ENCODE results near the gene RNMT. TPM values are rescaled to one million over a fixed set of nuclear protein-coding genes. Genes with fewer than 3 reads are reported as not detected.

Gene RNMT
- polyA plus RNA-seq, 3 donors: 12.9 to 36.4 (median 32.6) TPM

- H3K4me3 Mint-ChIP-seq: no peak overlapping the region
- no peak overlapping the region for H3K4me3 ChIP-seq (replicated peaks in 1 of 3; ENCODE audit: low read depth in 2 of 3, low read length in 3 of 3)
- no peak overlapping the region for H3K4me2 ChIP-seq (replicated peaks; ENCODE audit: extremely low read depth, low read length, poor library complexity, severe bottlenecking)
- no peak overlapping the region for H2AFZ ChIP-seq (ENCODE audit: insufficient read depth, low read depth, low read length, poor library complexity, severe bottlenecking)
- peaks cover 54% of the 10 kb centered on the region for H3K79me2 ChIP-seq (ENCODE audit: insufficient read depth, low read length)
- peaks cover 0 to 10% of the 10 kb centered on the region in 2 donors for H3K36me3 Mint-ChIP-seq
- no peak for DNase-seq
- H4K20me1 ChIP-seq (ENCODE audit: insufficient read depth, low read length): no peaks in the 10 kb centered on the region
- H3K9me3 ChIP-seq (replicated peaks in 1 of 2; ENCODE audit: control insufficient read depth in 1 of 2, insufficient read depth in 1 of 2, low read length in 2 of 2): peaks cover 4 to 8% of the 10 kb centered on the region in 2 donors
- no peak overlapping the region for H3K27ac Mint-ChIP-seq
- intact Hi-C loops (cut with micrococcal nuclease): loop anchor here in 1 of 2 donors (10.0 kb wide), 1 partner anchor 172 kb away; no protein-coding TSS in a partner anchor
- H3K27me3 Mint-ChIP-seq (ENCODE audit: low read depth in 3 of 3): peaks cover 0 to 2% (median 0%) of the 10 kb centered on the region in 3 donors
- H3K27me3 ChIP-seq (ENCODE audit: control insufficient read depth in 2 of 2, insufficient read depth in 2 of 2, low read length in 2 of 2): no peaks in the 10 kb centered on the region
- H3K9me3 Mint-ChIP-seq: peaks cover 3 to 13% (median 7%) of the 10 kb centered on the region in 7 donors
- no peaks in the 10 kb centered on the region for H3K4me1 ChIP-seq (ENCODE audit: control insufficient read depth in 1 of 2, insufficient read depth in 2 of 2, low read length in 2 of 2)
- no peak overlapping the region for H3K9ac ChIP-seq (ENCODE audit: insufficient read depth, low read length, poor library complexity, severe bottlenecking)
- TF ChIP-seq CTCF (IDR thresholded peaks at IDR 0.05): no peak
- 100% methylated on average over 1 of the region's 4 CpGs for WGBS (ENCODE audit: insufficient coverage)
- H3K4me1 Mint-ChIP-seq: peaks cover 6% of the 10 kb centered on the region
- H3K36me3 ChIP-seq (replicated peaks in 1 of 2; ENCODE audit: control insufficient read depth in 1 of 2, insufficient read depth in 2 of 2, low read length in 2 of 2): peaks cover 0 to 5% of the 10 kb centered on the region in 2 donors
- no peak overlapping the region for H3K27ac ChIP-seq (ENCODE audit: low read depth in 1 of 2, low read length in 2 of 2)
These were observed 9.6 kb upstream of the RNMT start for GRCh38 chr18:13716916-13717315.

GRCh38 chr18:13720123-13720522 lies 6.3 kb upstream of the RNMT start:
- Histone ChIP-seq H3K36me3 (replicated peaks in 1 of 2; ENCODE audit: control insufficient read depth in 1 of 2, insufficient read depth in 2 of 2, low read length in 2 of 2) (peaks cover 0 to 5% of the 10 kb centered on the region in 2 donors), H3K9me3 (replicated peaks in 1 of 2; ENCODE audit: control insufficient read depth in 1 of 2, insufficient read depth in 1 of 2, low read length in 2 of 2) (peaks cover 4 to 8% of the 10 kb centered on the region in 2 donors), H3K4me3 (replicated peaks in 1 of 3; ENCODE audit: low read depth in 2 of 3, low read length in 3 of 3) (no peak overlapping the region), H4K20me1 (ENCODE audit: insufficient read depth, low read length) (no peaks in the 10 kb centered on the region), H3K27ac (ENCODE audit: low read depth in 1 of 2, low read length in 2 of 2) (no peak overlapping the region), H3K4me1 (ENCODE audit: control insufficient read depth in 1 of 2, insufficient read depth in 2 of 2, low read length in 2 of 2) (peaks cover 0 to 2% of the 10 kb centered on the region in 2 donors), H3K9ac (ENCODE audit: insufficient read depth, low read length, poor library complexity, severe bottlenecking) (no peak overlapping the region), H3K27me3 (ENCODE audit: control insufficient read depth in 2 of 2, insufficient read depth in 2 of 2, low read length in 2 of 2) (no peaks in the 10 kb centered on the region), H3K79me2 (ENCODE audit: insufficient read depth, low read length) (peaks cover 77% of the 10 kb centered on the region), H2AFZ (ENCODE audit: insufficient read depth, low read depth, low read length, poor library complexity, severe bottlenecking) (no peak overlapping the region), H3K4me2 (replicated peaks; ENCODE audit: extremely low read depth, low read length, poor library complexity, severe bottlenecking) (no peak overlapping the region)
- Mint-ChIP-seq H3K4me1 (peaks cover 11% of the 10 kb centered on the region), H3K9me3 (peaks cover 3 to 13% (median 7%) of the 10 kb centered on the region in 7 donors), H3K4me3 (no peak overlapping the region), H3K27me3 (ENCODE audit: low read depth in 3 of 3) (peaks cover 0 to 2% (median 0%) of the 10 kb centered on the region in 3 donors), H3K36me3 (peaks cover 0 to 14% of the 10 kb centered on the region in 2 donors), H3K27ac (peak overlapping the region in 1 of 7 donors; percentile 21)
- DNase-seq: no peak
- no CpG with 5 or more reads among the region's 1 CpG for WGBS (ENCODE audit: insufficient coverage)
- TF ChIP-seq CTCF (IDR thresholded peaks at IDR 0.05): no peak
- intact Hi-C loops (cut with micrococcal nuclease): loop anchor here in 1 of 2 donors (10.0 kb wide), 1 partner anchor 835 kb away; the partner anchor contains the start of gene PTPN2

Measured in CD14-positive monocyte (primary cell).